ENCODE results near the gene STX3.
"Not testable (repeated sequence)": the region's sequence is repeated elsewhere in the genome, so short reads cannot be mapped to it uniquely, and the experiment has no call there.

The STX3 gene

GRCh38 chr11:59787816-59788215 lies 32.6 kb downstream of the STX3 start:
- no peak for DNase-seq (ENCODE audit: low read depth, low spot score)

GRCh38 chr11:59791639-59792038 lies 36.5 kb downstream of the STX3 start:
- DNase-seq (ENCODE audit: low read depth, low spot score) = no peak

GRCh38 chr11:59792507-59792906 lies 37.3 kb downstream of the STX3 start:
- no peak for DNase-seq (ENCODE audit: low read depth, low spot score)

- no peak for DNase-seq (ENCODE audit: low read depth, low spot score)
Measured at GRCh38 chr11:59794417-59794816, 39.2 kb downstream of the STX3 start.

GRCh38 chr11:59800390-59801025 lies 45.3 kb downstream of the STX3 start:
- no peak for DNase-seq (ENCODE audit: low read depth, low spot score)

GRCh38 chr11:59801160-59801706 lies 46.1 kb downstream of the STX3 start:
- no peak for DNase-seq (ENCODE audit: low read depth, low spot score)

- DNase-seq (ENCODE audit: low read depth, low spot score) = no peak
Measured at GRCh38 chr11:59801981-59802638, 46.9 kb downstream of the STX3 start.

GRCh38 chr11:59802639-59803176 lies 47.5 kb downstream of the STX3 start:
- DNase-seq (ENCODE audit: low read depth, low spot score) = no peak

GRCh38 chr11:59804061-59804460 lies 48.9 kb downstream of the STX3 start:
- DNase-seq (ENCODE audit: low read depth, low spot score) = no peak

- no peak for DNase-seq (ENCODE audit: low read depth, low spot score)
Measured at GRCh38 chr11:59807047-59807610, 52.0 kb downstream of the STX3 start.

GRCh38 chr11:59810189-59810910 lies 55.2 kb downstream of the STX3 start, which contains the start of gene MRPL16:
Gene MRPL16, minus strand, starts transcription at chr11:59810778. Its CDS starts 120 bp downstream, at chr11:59810658.
- DNase-seq (ENCODE audit: low read depth, low spot score) = peak; percentile 78

- no peak for DNase-seq (ENCODE audit: low read depth, low spot score)
Measured at GRCh38 chr11:59810911-59811259, 55.7 kb downstream of the STX3 start.

- no peak for DNase-seq (ENCODE audit: low read depth, low spot score)
Measured at GRCh38 chr11:59812220-59812619, 57.0 kb downstream of the STX3 start.

GRCh38 chr11:59813364-59813763 lies 58.2 kb downstream of the STX3 start:
- no peak for DNase-seq (ENCODE audit: low read depth, low spot score)

- no peak for DNase-seq (ENCODE audit: low read depth, low spot score)
Measured at GRCh38 chr11:59814021-59814420, 58.8 kb downstream of the STX3 start.

- DNase-seq (ENCODE audit: low read depth, low spot score) = no peak
Measured at GRCh38 chr11:59815754-59816153, 60.6 kb downstream of the STX3 start.

- not testable (repeated sequence) for DNase-seq (ENCODE audit: low read depth, low spot score)
Measured at GRCh38 chr11:59816434-59816833, 61.3 kb downstream of the STX3 start.

GRCh38 chr11:59818572-59818971 lies 63.4 kb downstream of the STX3 start:
- no peak for DNase-seq (ENCODE audit: low read depth, low spot score)

GRCh38 chr11:59822989-59823566 lies 67.9 kb downstream of the STX3 start:
- no peak for DNase-seq (ENCODE audit: low read depth, low spot score)

GRCh38 chr11:59829358-59829757 lies 74.2 kb downstream of the STX3 start:
- no peak for DNase-seq (ENCODE audit: low read depth, low spot score)

- DNase-seq (ENCODE audit: low read depth, low spot score) = no peak
Measured at GRCh38 chr11:59833602-59834001, 78.4 kb downstream of the STX3 start.

GRCh38 chr11:59839615-59840014 lies 84.4 kb downstream of the STX3 start:
- DNase-seq (ENCODE audit: low read depth, low spot score) = no peak

Data from activated naive CD8-positive, alpha-beta T cell treated with anti-CD3 and anti-CD28 coated beads, Interleukin-2, amount 50 U/mL, for 16 hours (primary cell).